B cell (primary cell): ENCODE results near the gene GAK. TPM values are rescaled to one million over a fixed set of nuclear protein-coding genes. Genes with fewer than 3 reads are reported as not detected.

Source experiments
- ATAC-seq: fragments of 200-7000 bp; cut with Tn5 transposase; one replicate; pipeline ENCODE4 v1.10.0; 2021; ENCODE audit warnings: low read depth, mild to moderate bottlenecking, moderate number of reproducible peaks, moderate library complexity
- CTCF ChIA-PET: fragments of 350-600 bp; sonication (Branson Sonifier 250); formaldehyde crosslinking; loops from one replicate; lab custom pipeline; 2021; ENCODE audit warnings: antibody characterized with exemption, inconsistent platforms; lab: Charles Lee
- POLR2A ChIA-PET: fragments of 350-600 bp; sonication (Branson Sonifier 250); formaldehyde crosslinking; loops from one replicate; lab custom pipeline; 2021; ENCODE audit warnings: antibody characterized with exemption; lab: Charles Lee
- DNase-seq: peaks from one replicate; pipeline ENCODE4 v3.0.0; 2013
- H2AFZ ChIP-seq: 2 replicates; pipeline ENCODE4 v1.6.1; 2012; ENCODE audit warnings: mild to moderate bottlenecking, low read depth, low read length; ENCODE audit not compliant: insufficient read depth, poor library complexity, severe bottlenecking
- H3K27ac ChIP-seq, 2 donors: 1 replicate in 1 of 2; 2 replicates in 1 of 2; pipeline ENCODE4 v1.5.1; 2012 to 2013; ENCODE audit warnings: low read length in 2 of 2, mild to moderate bottlenecking in 2 of 2, moderate library complexity in 1 of 2
- H3K27me3 ChIP-seq, 4 experiments: fragments of 200-600 bp in 1 of 4; sonication (generic) in 1 of 4; replicated peaks in 1 of 4; 1 replicate in 2 of 4; 2 replicates in 2 of 4; pipeline versions ENCODE4 v1.6.1 to v1.7.0; 2013 to 2016; ENCODE audit warnings: low read length in 3 of 4, mild to moderate bottlenecking in 2 of 4, mixed read lengths in 1 of 4, moderate library complexity in 1 of 4; ENCODE audit not compliant: insufficient read depth in 4 of 4, control insufficient read depth in 3 of 4; ENCODE audit errors: control extremely low read depth in 1 of 4
- H3K36me3 ChIP-seq, 2 experiments: replicated peaks in 1 of 2; 1 replicate in 1 of 2; 2 replicates in 1 of 2; pipeline versions ENCODE4 v1.6.1 to v1.7.1; 2013; ENCODE audit warnings: low read length in 1 of 2; ENCODE audit not compliant: insufficient read depth in 2 of 2, control insufficient read depth in 1 of 2; ENCODE audit errors: control extremely low read depth in 1 of 2, extremely low read depth in 1 of 2
- H3K4me1 ChIP-seq, 2 donors: fragments of 200-600 bp in 1 of 2; sonication (generic) in 1 of 2; 1 replicate in 1 of 2; 2 replicates in 1 of 2; pipeline versions ENCODE4 v1.5.1 to v1.6.1; 2013 to 2017; ENCODE audit warnings: low read length in 2 of 2; ENCODE audit not compliant: control insufficient read depth in 2 of 2, insufficient read depth in 2 of 2
- H3K4me2 ChIP-seq: replicated peaks from 2 replicates; pipeline ENCODE3; 2012; ENCODE audit warnings: mild to moderate bottlenecking, low read depth, low read length; ENCODE audit not compliant: poor library complexity, severe bottlenecking
- H3K4me3 ChIP-seq, 5 experiments: fragments of 200-600 bp in 1 of 5; sonication (generic) in 1 of 5; 1 replicate in 3 of 5; 2 replicates in 2 of 5; pipeline versions ENCODE4 v1.5.1 to v1.7.0; 2011 to 2016; ENCODE audit warnings: low read length in 4 of 5, mild to moderate bottlenecking in 4 of 5, low read depth in 2 of 5, control low read depth in 1 of 5, moderate library complexity in 1 of 5; ENCODE audit not compliant: insufficient read depth in 1 of 5; ENCODE audit errors: control extremely low read depth in 1 of 5, extremely low read depth in 1 of 5
- H3K79me2 ChIP-seq: fragments of 200-600 bp; sonication (generic); one replicate; pipeline ENCODE4 v1.6.0; 2016; ENCODE audit warnings: low read length; ENCODE audit not compliant: control insufficient read depth, insufficient read depth
- H3K9ac ChIP-seq: fragments of 200-600 bp; sonication (generic); 2 replicates; pipeline ENCODE4 v1.6.1; 2017; ENCODE audit warnings: mild to moderate bottlenecking, low read length, moderate library complexity
- H3K9me3 ChIP-seq, 3 donors: one replicate each; pipeline versions ENCODE4 v1.6.1 to v1.7.1; 2013; ENCODE audit warnings: low read length in 2 of 3; ENCODE audit not compliant: control insufficient read depth in 2 of 3, insufficient read depth in 1 of 3; ENCODE audit errors: control extremely low read depth in 1 of 3
- H4K20me1 ChIP-seq: 2 replicates; pipeline ENCODE4 v1.6.0; 2012; ENCODE audit warnings: mild to moderate bottlenecking, low read length; ENCODE audit not compliant: insufficient read depth, control insufficient read depth, poor library complexity, severe bottlenecking
- H3K27ac Mint-ChIP-seq: one replicate; pipeline ENCODE4 v1.8.0; 2021; ENCODE audit warnings: mixed read lengths
- H3K27me3 Mint-ChIP-seq: one replicate; pipeline ENCODE4 v1.8.0; 2021; ENCODE audit warnings: mixed read lengths
- H3K4me1 Mint-ChIP-seq: one replicate; pipeline ENCODE4 v1.8.0; 2021; ENCODE audit warnings: mixed read lengths
- H3K4me3 Mint-ChIP-seq: one replicate; pipeline ENCODE4 v1.8.0; 2021; ENCODE audit warnings: mixed read lengths
- H3K9me3 Mint-ChIP-seq: one replicate; pipeline ENCODE4 v1.8.0; 2022; ENCODE audit warnings: mixed read lengths; ENCODE audit not compliant: insufficient read depth
- CTCF ChIP-seq: fragments of 200-600 bp; IDR thresholded peaks from one replicate; pipeline ENCODE4 v1.8.0; 2022; ENCODE audit warnings: antibody characterized with exemption, mild to moderate bottlenecking
- EZH2 ChIP-seq: IDR thresholded peaks from 2 replicates; pipeline ENCODE4 v1.6.1; 2012; ENCODE audit warnings: borderline replicate concordance, low read depth, mild to moderate bottlenecking, moderate library complexity, low read length; ENCODE audit not compliant: insufficient read depth, poor library complexity, severe bottlenecking
- WGBS: methylation state at CpG from one replicate; pipeline ENCODE4 v1.1.5; 2013; ENCODE audit warnings: missing lambda C conversion rate; ENCODE audit not compliant: insufficient coverage; 5-methylcytosine and 5-hydroxymethylcytosine counted together
- intact Hi-C: fragments of 100-400 bp; cut with micrococcal nuclease; formaldehyde crosslinking; loops from one replicate; pipeline ENCODE4 v1.10.0; 2022
- polyA plus RNA-seq: library from polyadenylated mRNA; depleted of rRNA; stranded (reverse); fragments of >200 nt; gene quantifications from 2 replicates; pipeline ENCODE4 v1.2.3, GENCODE V29; 2012
- total RNA-seq, 2 donors: library from RNA; stranded (reverse); fragments of 120-200 nt in 1 of 2; gene quantifications; 1 replicate in 1 of 2; 2 replicates in 1 of 2; pipeline versions ENCODE4 v1.2.3 to v1.2.4, GENCODE V29; 2013 to 2022

Gene GAK
- total and polyA plus RNA-seq, 2 donors (not counting 1 experiment from before 2014, with no cell fraction given), result 113 to 283 TPM

- H3K4me1 ChIP-seq, result peaks cover 35 to 39% of the 10 kb centered on the region in 2 donors
- H3K9me3 Mint-ChIP-seq, result peaks cover 2% of the 10 kb centered on the region
- peaks cover 0 to 3% (median 0%) of the 10 kb centered on the region in 3 donors for H3K9me3 ChIP-seq
- H3K4me1 Mint-ChIP-seq, result peaks cover 51% of the 10 kb centered on the region
- DNase-seq, result no peak
- no peak overlapping the region for H3K27ac Mint-ChIP-seq
- peak overlapping the region; percentile 73 for H3K4me3 Mint-ChIP-seq
- WGBS, result 4% methylated on average over 3 of the region's 8 CpGs
- no peak overlapping the region for H2AFZ ChIP-seq
- H3K79me2 ChIP-seq, result peaks cover 100% of the 10 kb centered on the region
- ATAC-seq, result peak; percentile 10
- ChIA-PET CTCF (interaction anchor here (0.8 kb wide), 1 partner anchor 163 kb away, joined by 4 read pairs; no protein-coding TSS in a partner anchor), POLR2A (no interaction called here)
- intact Hi-C loops, result no loop called here
- peaks cover 2 to 27% of the 10 kb centered on the region in 2 experiments for H3K36me3 ChIP-seq
- no peaks in the 10 kb centered on the region for H3K27me3 Mint-ChIP-seq
- TF ChIP-seq CTCF, result no peak
- TF ChIP-seq EZH2, result no peak
- H3K4me3 ChIP-seq, result peak overlapping the region in 1 of 5 experiments; percentile 23
- peak overlapping the region; percentile 74 for H3K4me2 ChIP-seq
- no peaks in the 10 kb centered on the region for H3K27me3 ChIP-seq
- H3K27ac ChIP-seq, result peak overlapping the region in 1 of 2 donors; percentile 32
- peaks cover 99% of the 10 kb centered on the region for H4K20me1 ChIP-seq
- peak overlapping the region; percentile 51 for H3K9ac ChIP-seq
Measured at GRCh38 chr4:915595-915994, 16.5 kb downstream of the GAK start.

- H3K9me3 ChIP-seq, result peaks cover 0 to 3% (median 0%) of the 10 kb centered on the region in 3 donors
- H3K36me3 ChIP-seq, result peaks cover 2 to 32% of the 10 kb centered on the region in 2 experiments
- Mint-ChIP-seq H3K4me3 (peak overlapping the region; percentile 73), H3K4me1 (peaks cover 49% of the 10 kb centered on the region), H3K27ac (peak overlapping the region; percentile 10), H3K27me3 (no peaks in the 10 kb centered on the region), H3K9me3 (peaks cover 2% of the 10 kb centered on the region)
- H3K27ac ChIP-seq, result peak overlapping the region in 1 of 2 donors; percentile 32
- H3K9ac ChIP-seq, result peak overlapping the region; percentile 51
- ChIA-PET CTCF (no interaction called here), POLR2A (no interaction called here)
- H3K4me3 ChIP-seq, result peak overlapping the region in 2 of 5 experiments; percentile 8 to 23
- H3K27me3 ChIP-seq, result no peaks in the 10 kb centered on the region
- H3K79me2 ChIP-seq, result peaks cover 100% of the 10 kb centered on the region
- peak overlapping the region; percentile 74 for H3K4me2 ChIP-seq
- H3K4me1 ChIP-seq, result peaks cover 32 to 39% of the 10 kb centered on the region in 2 donors
- DNase-seq (peak; percentile 45), ATAC-seq (peak; percentile 81)
- H4K20me1 ChIP-seq, result peaks cover 99% of the 10 kb centered on the region
- WGBS, result 20% methylated on average over 15 of the region's 20 CpGs
- TF ChIP-seq EZH2, result no peak
- no peak for TF ChIP-seq CTCF
- intact Hi-C loops, result no loop called here
- H2AFZ ChIP-seq, result no peak overlapping the region
Measured at GRCh38 chr4:915041-915474, 17.1 kb downstream of the GAK start.
